ENCODE data around the gene SLC6A13. TPM values are rescaled to one million over a fixed set of nuclear protein-coding genes. Genes with fewer than 3 reads are reported as not detected.

Gene SLC6A13
- total RNA-seq, 1 experiment from 2014 or later: not detected

- no peak overlapping the region for H2BK12ac ChIP-seq (ENCODE audit: insufficient read length, low read depth, low read length)
- H3K27me3 ChIP-seq (ENCODE audit: insufficient read depth, low read length): no peaks in the 10 kb centered on the region
- no peak overlapping the region for H3K27ac ChIP-seq (ENCODE audit: insufficient read length, low read depth, low read length)
- DNase-seq: no peak
- Mint-ChIP-seq H3K27me3 (ENCODE audit: low read depth) (peaks cover 51% of the 10 kb centered on the region), H3K27ac (no peak overlapping the region), H3K4me1 (peaks cover 6 to 16% of the 10 kb centered on the region in 2 experiments), H3K9me3 (no peaks in the 10 kb centered on the region), H3K4me3 (no peak overlapping the region), H3K36me3 (ENCODE audit: insufficient read depth in 1 of 3, low read depth in 3 of 3) (no peaks in the 10 kb centered on the region)
- H2AK5ac ChIP-seq (ENCODE audit: insufficient read length, low read length): no peak overlapping the region
- no peak for TF ChIP-seq CTCF (conservative IDR thresholded peaks at IDR 0.05)
- H3K4me1 ChIP-seq (ENCODE audit: insufficient read depth, low read length): 0 out of 2 replicates have a peak, but pooled peaks cover 3% of the 10 kb centered on the region
- H4K5ac ChIP-seq (ENCODE audit: insufficient read length, low read depth, low read length): no peak overlapping the region
- H4K8ac ChIP-seq (replicated peaks; ENCODE audit: insufficient read length, low read depth, low read length): no peak overlapping the region
- H4K91ac ChIP-seq (ENCODE audit: insufficient read length, low read depth, low read length): no peak overlapping the region
- no peak overlapping the region for H2BK20ac ChIP-seq (ENCODE audit: low read depth, low read length, poor library complexity, severe bottlenecking)
- no peaks in the 10 kb centered on the region for H3K79me1 ChIP-seq (ENCODE audit: insufficient read depth, low read depth, low read length, poor library complexity, severe bottlenecking)
- no peak overlapping the region for H2BK5ac ChIP-seq (ENCODE audit: insufficient read length, low read length)
- no peak overlapping the region for H3K56ac ChIP-seq (ENCODE audit: insufficient read length, low read depth, low read length)
- H3K18ac ChIP-seq (ENCODE audit: insufficient read length, low read depth, low read length): no peak overlapping the region
- no peaks in the 10 kb centered on the region for H4K20me1 ChIP-seq (ENCODE audit: control insufficient read depth, insufficient read depth, insufficient read length)
- H3K23ac ChIP-seq (ENCODE audit: insufficient read length, low read depth, low read length): no peak overlapping the region
- H3K4ac ChIP-seq (ENCODE audit: low read depth, low read length): no peak overlapping the region
- H2BK15ac ChIP-seq (ENCODE audit: low read depth, low read length): no peak overlapping the region
- H3K14ac ChIP-seq (ENCODE audit: insufficient read depth, low read length): no peak overlapping the region
- no peak overlapping the region for H3T11ph ChIP-seq (ENCODE audit: low read length)
- no peak overlapping the region for H2BK120ac ChIP-seq (ENCODE audit: low read depth, low read length, poor library complexity, severe bottlenecking)
- H3K79me2 ChIP-seq (ENCODE audit: insufficient read depth, low read length): no peaks in the 10 kb centered on the region
- no peak overlapping the region for H3K4me2 ChIP-seq (ENCODE audit: insufficient read depth, insufficient read length, low read length)
- WGBS (ENCODE audit: extremely low coverage, insufficient read length, low lambda C conversion rate): no CpG with 5 or more reads among the region's 30 CpGs
- no peak overlapping the region for H3K9ac ChIP-seq (ENCODE audit: extremely low read depth, insufficient read length, low read length)
- no peak overlapping the region for H2AFZ ChIP-seq (ENCODE audit: low read length)
- H3K9me3 ChIP-seq (ENCODE audit: control insufficient read depth, low read depth, low read length): no peaks in the 10 kb centered on the region
- H3K23me2 ChIP-seq (ENCODE audit: insufficient read length, low read depth, low read length, poor library complexity, severe bottlenecking): peaks cover 3% of the 10 kb centered on the region
Observed at GRCh38 chr12:218728-219590, 43.7 kb downstream of the SLC6A13 start.

All from H9 (cell line).